HG02759 (cell line): Measurements from ENCODE around the gene SUFU.

Source experiments
- ATAC-seq: cut with Tn5 transposase; IDR thresholded peaks from one replicate; pipeline ENCODE4 v1.9.1; 2021; ENCODE audit warnings: mild to moderate bottlenecking, moderate library complexity; ENCODE audit not compliant: unreplicated experiment

Gene SUFU

GRCh38 chr10:102648269-102648888 lies 144.6 kb downstream of the SUFU start:
- ATAC-seq: no peak

DNA sequence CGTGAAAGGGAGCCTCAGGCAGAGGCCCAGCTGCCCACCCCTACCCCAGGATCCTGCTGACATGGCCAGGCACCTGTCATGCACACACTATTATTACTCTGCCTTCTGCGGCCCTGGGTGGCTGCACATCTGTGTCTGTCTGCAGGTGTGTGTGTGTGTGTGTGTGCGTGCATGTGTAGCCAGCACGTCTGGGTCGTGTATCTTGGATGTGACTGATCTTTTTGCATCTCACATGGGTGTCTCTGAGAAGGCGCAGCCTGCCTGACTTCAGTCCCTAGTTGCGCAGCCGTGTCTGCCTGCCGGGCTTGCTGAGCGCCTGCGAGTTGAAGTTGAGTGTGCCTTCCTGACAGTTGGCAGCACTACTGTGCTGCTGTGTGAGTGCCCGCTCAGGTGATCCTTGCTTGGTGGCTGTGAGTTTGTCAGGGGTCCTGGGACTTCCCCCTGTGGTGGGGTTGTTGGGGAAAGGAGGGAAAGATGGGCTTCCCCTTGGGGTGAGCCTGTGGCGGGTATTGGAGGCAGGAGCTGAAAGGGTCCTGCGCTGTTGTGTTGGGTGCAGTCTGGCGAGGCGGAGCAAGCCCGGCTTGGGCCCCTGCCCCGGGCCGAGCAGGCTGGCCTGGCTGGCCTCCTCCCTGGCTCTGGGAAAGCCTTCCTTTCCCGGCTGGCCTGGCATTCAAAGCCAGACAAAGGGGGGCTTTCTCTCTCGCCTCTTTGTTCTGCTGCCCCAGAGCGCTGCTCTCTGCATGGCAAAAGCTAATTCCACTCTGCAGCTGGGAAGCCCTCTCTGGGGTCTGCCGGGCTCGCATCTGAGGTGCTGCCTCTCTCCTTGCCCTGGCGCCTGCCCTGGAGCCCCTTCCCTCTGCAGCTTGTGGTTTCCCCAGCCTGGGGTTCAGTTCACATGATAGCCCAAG lies 145.4 kb downstream of the SUFU start:
- ATAC-seq: no peak

DNA sequence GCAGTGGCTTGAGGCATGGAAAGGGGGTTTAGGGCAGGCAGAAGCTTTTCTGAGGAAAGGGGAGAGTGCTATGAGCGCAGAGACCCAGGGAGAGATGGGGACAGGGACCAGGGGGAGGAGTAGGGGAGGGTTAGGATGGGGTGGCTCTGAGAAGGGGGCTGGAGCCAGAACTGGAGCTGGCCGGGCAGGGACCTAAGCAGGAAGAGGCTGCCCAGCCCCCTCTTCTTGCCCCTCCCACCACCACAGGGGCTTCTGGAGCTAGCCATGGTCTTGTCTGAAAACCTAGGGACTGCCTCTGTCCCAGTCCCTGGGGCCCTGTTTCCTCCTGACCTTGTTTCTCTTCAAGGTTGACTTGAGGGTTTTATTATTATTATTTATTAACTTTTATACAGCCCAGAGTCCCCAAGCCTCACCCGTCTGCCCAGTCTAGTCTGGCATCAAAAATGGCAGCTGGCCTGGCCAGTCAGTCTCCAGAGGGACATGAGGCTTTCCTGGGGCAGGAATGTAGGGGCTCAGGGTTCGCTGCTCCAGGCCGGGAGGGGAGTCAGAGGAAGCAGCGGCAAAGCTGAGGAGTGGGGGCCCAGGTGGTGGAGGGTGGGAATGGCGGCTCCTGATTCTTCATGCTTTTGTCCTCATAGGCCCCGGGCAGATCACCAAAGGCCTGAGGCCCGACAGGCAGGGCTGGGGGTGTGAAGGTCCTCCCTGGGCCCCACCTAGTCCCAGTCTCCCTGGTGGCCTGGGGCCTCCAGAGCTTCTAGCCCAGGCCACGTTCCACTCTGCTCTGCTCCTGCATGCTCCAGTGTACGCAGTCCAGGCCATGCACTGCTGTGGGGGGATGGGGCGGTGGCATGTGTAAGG lies 146.3 kb downstream of the SUFU start:
- no peak for ATAC-seq

GRCh38 chr10:102650655-102651454 lies 147.1 kb downstream of the SUFU start:
- no peak for ATAC-seq

GRCh38 chr10:102651455-102652169 lies 147.8 kb downstream of the SUFU start:
- no peak for ATAC-seq

GRCh38 chr10:102652170-102652916 lies 148.6 kb downstream of the SUFU start:
- ATAC-seq: peak; percentile 50

- ATAC-seq: no peak
Observed at GRCh38 chr10:102653060-102653459, 149.3 kb downstream of the SUFU start.

- ATAC-seq: no peak
Observed at GRCh38 chr10:102654566-102654965, 150.8 kb downstream of the SUFU start.

DNA sequence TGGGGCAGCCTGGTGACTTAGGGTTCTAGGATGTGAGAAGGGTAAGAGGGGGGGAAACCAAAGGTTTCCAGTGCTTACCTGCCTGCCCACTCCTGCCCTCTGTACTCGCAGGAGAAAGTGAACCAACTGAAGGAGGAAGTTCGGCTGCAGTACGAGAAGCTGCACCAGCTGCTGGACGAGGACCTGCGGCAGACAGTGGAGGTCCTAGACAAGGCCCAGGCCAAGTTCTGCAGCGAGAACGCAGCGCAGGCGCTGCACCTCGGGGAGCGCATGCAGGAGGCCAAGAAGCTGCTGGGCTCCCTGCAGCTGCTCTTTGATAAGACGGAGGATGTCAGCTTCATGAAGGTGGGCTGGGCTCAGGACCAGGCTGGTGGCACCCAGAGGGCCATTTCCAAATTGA lies 151.2 kb downstream of the SUFU start:
- ATAC-seq: no peak

DNA sequence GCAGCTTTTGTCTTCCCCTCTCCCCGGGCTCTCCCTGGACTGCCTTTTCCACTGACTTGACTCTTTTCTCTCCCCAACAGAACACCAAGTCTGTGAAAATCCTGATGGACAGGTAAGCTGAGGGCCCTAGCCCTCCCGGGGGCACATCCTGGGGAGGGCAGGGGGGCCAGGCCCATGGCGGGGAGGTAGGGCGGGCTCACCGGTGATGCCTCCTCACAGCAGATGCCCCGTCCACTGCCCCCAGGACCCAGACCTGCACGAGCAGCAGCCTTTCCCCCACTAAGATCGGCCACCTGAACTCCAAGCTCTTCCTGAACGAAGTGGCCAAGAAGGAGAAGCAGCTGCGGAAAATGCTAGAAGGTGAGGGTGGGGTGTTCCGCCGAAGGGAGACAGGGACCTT lies 152.3 kb downstream of the SUFU start:
- ATAC-seq: no peak

DNA sequence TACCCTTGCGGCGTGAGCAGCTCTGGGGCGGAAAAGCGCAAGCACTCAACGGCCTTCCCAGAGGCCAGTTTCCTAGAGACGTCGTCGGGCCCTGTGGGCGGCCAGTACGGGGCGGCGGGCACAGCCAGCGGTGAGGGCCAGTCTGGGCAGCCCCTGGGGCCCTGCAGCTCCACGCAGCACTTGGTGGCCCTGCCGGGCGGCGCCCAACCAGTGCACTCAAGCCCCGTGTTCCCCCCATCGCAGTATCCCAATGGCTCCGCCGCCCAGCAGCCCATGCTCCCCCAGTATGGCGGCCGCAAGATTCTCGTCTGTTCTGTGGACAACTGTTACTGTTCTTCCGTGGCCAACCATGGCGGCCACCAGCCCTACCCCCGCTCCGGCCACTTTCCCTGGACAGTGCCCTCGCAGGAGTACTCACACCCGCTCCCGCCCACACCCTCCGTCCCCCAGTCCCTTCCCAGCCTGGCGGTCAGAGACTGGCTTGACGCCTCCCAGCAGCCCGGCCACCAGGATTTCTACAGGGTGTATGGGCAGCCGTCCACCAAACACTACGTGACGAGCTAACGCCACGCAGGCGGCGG lies 153.1 kb downstream of the SUFU start:
- no peak for ATAC-seq

- no peak for ATAC-seq
Observed at GRCh38 chr10:102657451-102657850, 153.7 kb downstream of the SUFU start.

DNA sequence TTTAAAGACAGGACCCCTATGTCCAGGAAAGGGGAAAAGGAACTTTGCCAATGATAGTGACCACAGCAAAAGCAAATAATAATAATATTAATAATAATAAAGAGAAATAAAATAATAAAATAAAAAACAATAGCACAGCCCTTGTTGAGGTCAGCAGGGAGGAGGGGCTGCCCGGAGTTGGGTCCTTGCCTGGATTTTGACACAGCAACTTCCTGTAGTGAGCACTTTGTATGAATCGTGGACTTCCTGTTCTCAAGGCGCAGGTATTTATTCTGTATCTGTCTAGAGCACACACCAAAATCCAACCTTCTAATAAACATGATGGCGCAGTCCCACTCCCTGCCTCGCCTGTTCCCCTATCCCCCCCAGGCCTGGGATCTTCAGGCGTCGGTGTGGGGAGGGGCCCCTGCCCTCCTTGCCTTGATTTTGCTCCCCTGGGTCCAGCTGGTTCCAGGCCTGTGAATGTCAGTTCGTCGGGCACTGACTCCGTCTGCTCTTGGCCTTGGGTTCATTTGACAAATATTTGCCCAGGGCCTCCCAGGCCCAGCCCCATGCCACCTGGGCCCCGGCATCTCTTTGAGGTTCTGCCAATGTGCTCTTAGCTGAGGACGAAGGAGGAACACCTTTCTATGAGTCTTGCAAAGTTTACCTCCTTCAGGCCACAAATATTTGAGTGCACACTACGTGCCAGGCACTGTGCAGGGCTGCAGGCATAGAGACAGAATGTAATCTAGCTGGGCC lies 154.4 kb downstream of the SUFU start:
- no peak for ATAC-seq

DNA sequence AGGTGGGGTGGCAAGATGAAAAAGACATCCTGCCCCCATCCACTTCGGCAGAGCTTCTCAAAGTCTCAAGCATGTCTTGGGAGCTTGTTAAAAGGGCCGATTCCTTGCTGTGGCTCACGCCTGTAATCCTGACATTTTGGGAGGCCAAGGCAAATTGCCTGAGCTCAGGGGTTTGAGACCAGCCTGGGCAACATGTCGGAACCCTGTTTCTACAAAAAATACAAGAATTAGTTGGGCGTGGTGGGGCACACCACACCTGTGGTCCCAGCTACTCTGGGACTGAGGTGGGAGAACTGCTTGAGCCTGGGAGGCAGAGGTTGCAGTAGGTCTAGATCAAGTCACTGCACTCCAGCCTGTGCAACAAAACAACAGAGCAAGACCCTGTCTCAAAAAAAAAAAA lies 155.0 kb downstream of the SUFU start:
- ATAC-seq: no peak

- ATAC-seq: peak; percentile 92
Observed at GRCh38 chr10:102660888-102661657, 157.3 kb downstream of the SUFU start.

GRCh38 chr10:102661658-102662028 lies 157.9 kb downstream of the SUFU start:
- ATAC-seq: peak; percentile 24

GRCh38 chr10:102665904-102666509 lies 162.2 kb downstream of the SUFU start:
- ATAC-seq: no peak
